ENCODE results near the gene ARSA.
A peak's percentile ranks its signal among the peaks of the same experiment; 100 is the strongest.
"Not testable (repeated sequence)": the region's sequence is repeated elsewhere in the genome, so short reads cannot be mapped to it uniquely, and the experiment has no call there.

ARSA gene

DNA sequence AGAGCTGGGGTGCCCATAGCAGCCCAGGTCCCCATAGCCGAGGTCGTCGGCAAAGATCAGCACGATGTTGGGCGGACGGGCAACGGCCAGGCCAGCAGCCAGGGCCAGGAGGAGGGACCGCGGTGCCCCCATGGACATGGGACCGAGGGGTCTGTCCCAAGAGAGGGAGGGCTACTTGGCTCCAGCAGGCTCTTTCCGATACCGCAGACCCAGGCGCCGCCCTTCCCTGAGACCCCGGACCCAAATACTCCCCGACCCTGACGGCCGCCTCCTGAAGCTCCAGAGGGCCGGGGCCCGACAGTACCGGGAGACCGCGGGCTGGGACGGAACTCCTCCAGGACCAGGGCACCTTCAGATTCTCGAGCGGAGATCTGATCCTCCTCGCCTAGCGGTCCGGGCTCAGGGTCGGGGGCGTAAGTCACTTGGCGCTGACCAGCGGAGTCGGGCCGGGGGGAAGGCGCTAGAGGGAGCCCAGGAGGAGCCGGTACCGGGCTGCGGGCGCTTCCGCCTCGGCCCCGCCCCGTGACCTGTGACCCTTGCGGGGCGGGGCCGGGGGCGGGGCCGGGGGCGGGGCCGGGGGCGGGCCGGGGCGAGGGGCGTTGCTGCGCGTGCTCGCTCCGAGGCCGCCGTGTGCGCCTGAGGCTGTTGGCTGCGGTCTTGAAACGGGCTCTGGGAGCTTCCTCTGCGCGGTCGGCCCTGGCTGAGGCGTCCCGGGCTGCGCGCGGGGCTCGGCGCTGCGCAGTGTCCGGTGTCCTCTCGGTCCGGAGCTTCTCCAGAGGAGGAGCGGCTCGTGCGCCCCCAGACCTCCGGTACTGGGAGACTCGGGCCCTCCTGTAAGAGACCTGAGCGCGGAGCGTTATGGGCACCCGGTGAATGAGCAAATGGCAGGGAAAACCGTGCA lies at the start of gene ARSA:
Gene ARSA (minus strand): TSS at position 511 of the 901 bp plus-strand sequence. CDS start 373 bp downstream, at position 138.
- DNase-seq: peak; percentile 85

DNA sequence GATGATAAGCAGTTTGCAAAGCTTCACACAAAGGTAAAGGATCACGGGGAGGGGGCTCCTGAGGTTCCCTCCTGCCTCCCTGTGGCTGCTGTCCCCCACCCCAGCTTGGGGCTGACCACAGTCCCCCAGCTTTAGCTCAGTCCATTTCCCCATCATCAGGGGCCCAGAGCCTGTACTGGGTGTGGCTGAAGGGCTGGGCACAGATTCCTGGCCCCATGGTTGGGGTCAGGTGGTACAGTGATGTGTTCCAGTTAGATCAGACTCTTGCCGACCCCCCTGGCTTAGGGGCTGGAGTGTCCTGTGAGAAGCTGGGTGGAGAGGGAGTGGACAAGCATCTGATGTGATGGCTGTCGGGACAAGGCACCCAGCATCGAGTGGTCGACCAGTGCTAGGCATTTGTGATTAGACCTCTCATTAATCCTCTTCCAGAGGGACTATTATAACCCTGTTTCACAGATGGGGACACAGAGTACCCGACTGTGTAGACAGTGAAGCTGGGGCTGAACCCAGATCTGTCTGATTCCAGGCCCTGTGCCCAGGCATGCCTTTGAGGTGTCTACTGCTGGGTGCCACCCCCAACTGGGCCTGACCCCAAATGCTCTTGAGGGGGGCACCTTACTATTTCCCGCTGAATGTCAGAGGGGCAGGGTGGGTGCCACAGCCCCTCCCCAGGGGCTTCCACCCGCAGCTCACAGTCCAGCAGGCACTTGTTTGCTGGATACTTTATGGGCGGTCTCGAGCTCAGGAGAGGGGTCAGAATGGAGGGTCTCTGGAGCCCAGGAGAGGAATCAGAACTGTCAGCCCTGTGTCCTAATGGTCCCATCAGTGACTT lies 48.9 kb upstream of the ARSA start:
- no peak for DNase-seq

- no peak for DNase-seq
Observed at GRCh38 chr22:50676180-50676636, 48.3 kb upstream of the ARSA start.

GRCh38 chr22:50675553-50676179 lies 47.7 kb upstream of the ARSA start:
- DNase-seq: no peak

DNA sequence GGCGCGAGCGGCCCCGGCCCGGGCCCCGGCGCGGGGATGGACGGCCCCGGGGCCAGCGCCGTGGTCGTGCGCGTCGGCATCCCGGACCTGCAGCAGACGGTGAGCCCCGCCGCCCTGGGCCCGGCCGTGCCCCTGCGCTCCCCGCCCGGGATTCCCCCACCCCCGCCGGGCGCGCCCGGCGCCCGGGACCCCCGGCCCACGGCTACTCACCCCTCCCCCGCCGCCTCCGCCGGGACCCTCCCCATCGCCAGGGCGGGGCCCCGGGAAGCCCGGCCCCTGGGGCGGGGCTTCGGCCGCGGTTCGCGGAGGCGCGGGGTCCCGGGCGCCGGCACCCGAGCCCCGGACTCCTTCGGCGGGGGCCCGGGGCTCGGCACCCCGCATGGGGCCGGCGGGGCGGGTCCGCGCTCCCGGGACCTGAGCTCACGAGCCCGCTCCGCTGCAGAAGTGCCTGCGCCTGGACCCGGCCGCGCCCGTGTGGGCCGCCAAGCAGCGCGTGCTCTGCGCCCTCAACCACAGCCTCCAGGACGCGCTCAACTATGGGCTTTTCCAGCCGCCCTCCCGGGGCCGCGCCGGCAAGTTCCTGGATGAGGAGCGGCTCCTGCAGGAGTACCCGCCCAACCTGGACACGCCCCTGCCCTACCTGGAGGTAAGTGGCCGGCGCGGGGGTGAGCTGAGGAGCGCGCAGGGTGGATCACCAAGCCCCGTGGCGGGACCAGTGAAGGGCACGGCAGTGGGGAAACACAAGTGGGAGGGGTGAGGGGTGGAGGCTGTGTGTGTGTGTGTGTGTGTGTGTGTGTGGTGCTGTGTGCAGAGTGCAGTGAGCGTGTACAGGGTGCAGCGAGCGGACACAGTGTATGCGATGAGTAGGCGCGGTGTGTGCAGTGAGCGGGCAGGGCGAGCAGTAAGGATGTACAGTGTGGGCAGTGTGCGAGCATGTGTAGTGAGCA lies 46.9 kb upstream of the ARSA start:
- no peak for DNase-seq

DNA sequence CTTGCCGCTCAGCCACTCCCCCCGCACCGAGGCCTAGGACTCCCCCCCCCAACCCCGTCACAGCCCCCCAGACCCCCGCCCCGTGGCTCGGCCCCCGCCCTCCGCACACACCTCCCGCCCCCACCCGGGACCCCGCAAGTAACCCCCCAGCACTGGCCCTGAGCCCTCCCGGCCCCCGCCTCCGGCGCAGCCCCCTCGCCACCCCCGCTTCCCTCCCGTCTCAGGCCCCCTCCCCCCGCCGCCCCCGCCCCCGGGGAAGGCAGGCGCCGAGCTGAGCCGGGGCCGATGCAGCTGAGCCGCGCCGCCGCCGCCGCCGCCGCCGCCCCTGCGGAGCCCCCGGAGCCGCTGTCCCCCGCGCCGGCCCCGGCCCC lies 46.2 kb upstream of the ARSA start:
- no peak for DNase-seq

- no peak for DNase-seq
Observed at GRCh38 chr22:50673231-50674129, 45.5 kb upstream of the ARSA start.

DNA sequence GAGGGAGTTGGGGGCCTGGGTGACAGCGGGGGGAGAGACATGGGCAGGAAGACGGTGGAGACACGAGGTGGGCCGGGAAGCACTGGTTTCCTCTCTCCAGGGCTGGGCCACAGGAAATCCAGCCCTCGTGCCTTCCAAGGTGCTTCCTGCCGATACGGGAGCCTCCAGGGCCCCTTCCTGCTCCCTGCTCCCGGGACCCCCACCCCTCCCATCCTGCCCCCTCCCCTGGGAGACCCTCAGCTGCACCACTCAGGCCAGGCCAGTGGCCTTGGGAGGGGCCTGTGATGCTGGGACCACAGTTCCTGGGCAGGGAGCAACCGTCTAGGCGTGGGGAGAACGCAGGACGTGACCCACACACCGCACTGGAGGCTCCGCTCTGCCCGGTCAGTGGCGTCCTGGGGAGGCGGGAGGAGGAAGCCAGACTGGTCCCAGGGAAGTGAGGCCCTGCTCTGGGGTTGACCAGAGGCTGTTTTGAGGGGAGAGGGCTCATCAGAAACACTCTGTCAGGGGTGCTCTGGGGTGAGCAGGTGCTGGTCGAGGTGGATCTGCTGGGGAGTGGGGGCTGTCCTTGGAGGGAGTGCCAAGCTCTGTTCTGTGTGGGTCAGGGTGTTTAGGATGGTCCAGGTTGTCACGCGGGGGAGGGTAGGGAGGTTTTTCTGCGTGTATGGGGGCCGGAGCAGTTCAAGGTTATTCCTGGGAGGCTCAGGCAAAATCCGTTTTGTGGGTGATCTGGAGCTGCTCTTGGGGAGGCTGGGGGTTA lies 44.7 kb upstream of the ARSA start, which contains the start of gene SHANK3:
Gene SHANK3 (plus strand): TSS at position 353 of the 760 bp plus-strand sequence.
- no peak for DNase-seq

DNA sequence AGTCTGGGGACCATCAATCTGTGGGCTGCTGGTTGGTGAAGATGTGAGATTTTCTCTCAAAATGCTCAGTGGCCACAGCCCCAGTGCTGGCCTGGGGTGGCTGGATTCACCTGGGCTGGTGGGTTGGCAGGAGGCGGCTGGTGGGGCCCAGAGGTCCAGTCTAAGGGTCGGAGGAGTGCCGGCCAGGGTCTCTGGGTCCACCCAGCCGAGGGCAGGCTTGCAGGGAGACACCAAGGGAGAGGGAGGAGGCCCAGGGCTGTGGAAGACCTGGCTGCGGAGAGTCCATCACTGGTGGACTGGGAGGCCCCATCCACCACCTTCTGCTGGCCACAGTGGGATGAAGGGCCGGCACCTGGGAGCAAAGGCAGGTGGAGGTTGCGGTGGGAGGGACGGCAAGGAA lies 44.1 kb upstream of the ARSA start:
- no peak for DNase-seq

- no peak for DNase-seq
Observed at GRCh38 chr22:50671641-50672040, 43.7 kb upstream of the ARSA start.

DNA sequence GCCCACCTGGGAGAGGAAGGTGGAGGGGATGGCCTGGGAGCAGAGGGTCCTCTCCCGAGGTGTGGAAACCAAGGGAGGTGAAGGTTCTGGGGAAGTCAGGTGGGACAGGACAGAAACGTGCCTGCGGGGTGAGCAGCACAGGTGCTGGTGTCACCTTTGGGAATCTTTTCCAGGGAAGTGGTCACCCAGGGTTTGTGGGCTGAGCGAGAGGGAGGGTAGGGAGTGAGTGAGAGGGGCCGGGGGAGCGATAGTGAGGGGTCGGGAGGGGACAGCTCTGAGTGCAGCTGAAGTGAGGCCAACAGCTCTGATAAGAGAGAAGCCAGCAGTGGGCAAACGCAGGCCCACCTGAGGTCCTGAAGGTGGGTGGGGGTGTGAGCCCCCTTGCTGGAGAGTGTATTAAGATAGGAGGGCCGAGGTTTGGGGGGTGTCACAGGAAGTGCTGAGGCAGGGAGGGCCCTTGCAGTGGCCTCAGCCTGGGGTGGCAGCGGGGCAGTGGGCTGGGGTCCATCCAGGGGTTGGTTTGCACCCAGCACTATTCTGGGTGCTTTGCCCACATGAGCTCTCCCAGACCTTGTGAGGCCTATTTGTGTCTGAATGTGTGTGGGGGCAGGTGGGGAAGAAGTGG lies 43.1 kb upstream of the ARSA start:
- no peak for DNase-seq

- DNase-seq: no peak
Observed at GRCh38 chr22:50670513-50670912, 42.6 kb upstream of the ARSA start.

GRCh38 chr22:50665738-50666137 lies 37.8 kb upstream of the ARSA start:
- DNase-seq: no peak

DNA sequence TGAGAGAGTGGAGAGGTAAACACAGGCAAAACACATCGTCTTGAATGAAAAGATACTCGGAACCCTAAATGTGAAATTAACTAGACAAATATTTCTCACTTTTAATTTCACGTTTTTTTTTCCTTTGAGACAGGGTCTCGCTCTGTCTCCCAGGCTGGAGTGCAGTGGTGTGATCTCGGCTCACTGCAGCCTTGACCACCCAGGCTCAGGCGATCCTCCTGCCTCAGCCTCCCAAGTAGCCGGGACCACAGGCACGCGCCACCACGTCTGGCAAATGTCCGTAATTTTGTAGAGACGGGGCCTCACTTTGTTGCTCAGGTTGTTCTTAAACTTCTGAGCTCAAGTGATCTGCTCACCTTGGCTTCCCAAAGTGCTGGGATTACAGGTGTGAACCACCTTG lies 37.3 kb upstream of the ARSA start:
- DNase-seq: no peak

DNA sequence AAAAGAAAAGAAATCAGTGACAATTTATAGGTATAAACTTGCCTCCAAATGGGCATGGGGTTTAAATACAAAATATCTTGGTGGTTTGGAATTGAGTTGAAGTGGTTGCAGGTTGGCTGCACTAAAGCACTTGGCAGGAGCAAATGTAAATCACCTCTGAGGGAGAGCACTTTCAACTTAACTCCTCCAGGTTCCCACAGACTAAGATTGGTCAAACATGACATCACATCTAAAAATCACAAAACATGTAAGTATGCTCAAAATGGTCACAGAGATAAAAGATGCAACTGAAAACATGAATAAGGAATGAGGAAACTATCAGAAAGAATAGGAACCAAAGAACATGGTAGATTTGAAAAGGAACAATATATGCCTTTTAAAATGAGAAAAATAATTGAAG lies 32.4 kb upstream of the ARSA start:
- no peak for DNase-seq

GRCh38 chr22:50659711-50660110 lies 31.8 kb upstream of the ARSA start:
- DNase-seq: not testable (repeated sequence)

GRCh38 chr22:50657925-50658324 lies 30.0 kb upstream of the ARSA start:
- no peak for DNase-seq

- no peak for DNase-seq
Observed at GRCh38 chr22:50656122-50657070, 28.4 kb upstream of the ARSA start.
